Dendritic cell treated with granulocyte-macrophage colony-stimulating factor and Interleukin-4, amounts not matched to agents 40 ng/mL and 50 ng/mL, for 4 days (primary cell): Measurements from ENCODE around the gene ZNF516.

Experiments
- H3K27ac Mint-ChIP-seq: one replicate; pipeline ENCODE4 v1.8.0; 2022; ENCODE audit warnings: mild to moderate bottlenecking, mixed read lengths
- H3K27me3 Mint-ChIP-seq: one replicate; pipeline ENCODE4 v1.8.0; 2022; ENCODE audit warnings: mild to moderate bottlenecking, mixed read lengths
- H3K36me3 Mint-ChIP-seq: one replicate; pipeline ENCODE4 v1.8.0; 2022; ENCODE audit warnings: low read depth, mixed read lengths
- H3K4me1 Mint-ChIP-seq: one replicate; pipeline ENCODE4 v1.8.0; 2022; ENCODE audit warnings: low read depth, mixed read lengths
- H3K4me3 Mint-ChIP-seq: one replicate; pipeline ENCODE4 v1.8.0; 2022; ENCODE audit warnings: mild to moderate bottlenecking, moderate library complexity, mixed read lengths
- H3K9me3 Mint-ChIP-seq: one replicate; pipeline ENCODE4 v1.8.0; 2022; ENCODE audit warnings: mixed read lengths
- intact Hi-C: fragments of 100-400 bp; cut with micrococcal nuclease; formaldehyde crosslinking; loops from one replicate; pipeline ENCODE4 v1.15.0; 2022

ZNF516 gene

DNA sequence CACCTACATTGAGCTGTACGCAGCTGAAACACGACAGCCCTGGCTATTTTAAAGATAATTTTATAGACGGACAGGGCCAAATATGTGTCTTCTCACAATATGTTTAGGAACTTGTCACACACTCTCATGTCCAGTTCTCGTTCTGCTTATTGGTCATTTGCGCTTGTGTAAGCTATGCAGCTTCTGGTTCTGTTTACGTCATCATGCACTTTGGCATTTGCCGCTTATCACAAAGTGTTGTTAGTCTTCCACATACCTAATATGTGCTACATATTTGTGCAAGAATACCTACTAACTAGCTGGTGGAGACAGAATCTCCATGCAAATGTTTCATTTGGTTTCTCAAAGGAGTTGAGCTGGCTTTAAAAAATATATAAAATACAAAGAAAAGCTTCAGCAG lies 7.5 kb upstream of the ZNF516 start:
- peak overlapping the region; percentile 96 for H3K27ac Mint-ChIP-seq

DNA sequence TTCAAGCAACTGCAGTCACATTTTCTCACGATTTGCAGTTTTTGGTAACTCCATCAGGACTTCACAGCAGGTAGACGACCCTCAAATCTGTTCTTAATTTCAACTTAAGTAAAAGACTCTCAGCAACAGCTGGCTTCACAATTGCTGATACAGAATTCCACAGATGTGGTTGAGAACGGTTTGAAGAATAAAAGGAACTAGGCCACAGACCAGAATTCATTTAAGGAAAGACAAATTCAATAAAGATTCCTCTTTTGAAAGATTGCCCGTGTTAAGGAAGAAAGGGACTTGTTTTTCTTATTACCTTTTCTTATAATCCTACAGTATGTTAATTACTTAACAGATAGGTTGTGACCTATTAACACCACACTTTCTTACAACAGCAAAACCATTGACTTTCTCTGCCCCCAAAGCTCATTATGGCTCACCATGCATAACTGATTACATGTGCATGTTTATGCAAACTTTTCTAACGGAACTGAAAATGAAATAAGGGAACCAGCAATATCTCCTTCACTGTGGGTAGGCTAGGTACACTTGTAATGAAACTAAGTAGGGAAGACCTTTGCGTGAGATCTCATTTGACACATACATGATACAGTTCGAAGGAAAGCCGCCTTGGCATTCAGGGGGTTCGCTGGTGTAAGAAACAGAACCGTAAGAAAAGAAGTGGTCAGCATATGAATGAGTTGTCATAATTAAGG lies 4.7 kb upstream of the ZNF516 start:
- Mint-ChIP-seq H3K9me3 (no peaks in the 10 kb centered on the region), H3K36me3 (peaks cover 12% of the 10 kb centered on the region), H3K4me3 (peak overlapping the region; percentile 9), H3K4me1 (peaks cover 72% of the 10 kb centered on the region), H3K27me3 (no peaks in the 10 kb centered on the region), H3K27ac (peak overlapping the region; percentile 96)
- intact Hi-C loops, result loop anchor here (10.0 kb wide), 1 partner anchor 615 kb away; no protein-coding TSS in a partner anchor

More for the DNA sequence above, 7.5 kb upstream of the ZNF516 start:
- Mint-ChIP-seq H3K9me3 (no peaks in the 10 kb centered on the region), H3K4me1 (peaks cover 82% of the 10 kb centered on the region), H3K4me3 (no peak overlapping the region), H3K27me3 (no peaks in the 10 kb centered on the region), H3K36me3 (no peaks in the 10 kb centered on the region)
- intact Hi-C loops, result no loop called here

DNA sequence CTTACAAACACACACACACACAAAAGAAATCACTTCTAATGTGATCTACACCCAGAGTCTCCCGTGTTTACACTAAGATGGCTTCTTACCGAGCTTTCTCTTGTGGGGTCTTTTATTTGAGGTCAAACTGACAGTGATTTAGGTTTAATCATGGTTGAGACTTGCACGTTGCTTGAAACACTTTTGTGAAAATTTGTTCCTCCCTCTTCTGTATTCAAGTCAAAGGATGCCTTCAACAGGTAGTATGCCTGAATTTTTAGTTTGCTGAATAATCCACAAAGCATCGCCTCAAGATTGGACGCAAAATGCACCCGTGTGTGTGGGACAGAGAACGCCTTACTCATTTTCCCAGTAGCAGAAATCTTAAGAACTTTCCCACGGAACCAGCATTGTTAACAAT lies 4.0 kb upstream of the ZNF516 start:
- peaks cover 68% of the 10 kb centered on the region for H3K4me1 Mint-ChIP-seq
- H3K4me3 Mint-ChIP-seq, result no peak overlapping the region
- H3K27ac Mint-ChIP-seq, result peak overlapping the region; percentile 96
- H3K36me3 Mint-ChIP-seq, result peaks cover 18% of the 10 kb centered on the region
- H3K9me3 Mint-ChIP-seq, result no peaks in the 10 kb centered on the region
- no peaks in the 10 kb centered on the region for H3K27me3 Mint-ChIP-seq
- intact Hi-C loops, result loop anchor here (10.0 kb wide), 1 partner anchor 616 kb away; no protein-coding TSS in a partner anchor

DNA sequence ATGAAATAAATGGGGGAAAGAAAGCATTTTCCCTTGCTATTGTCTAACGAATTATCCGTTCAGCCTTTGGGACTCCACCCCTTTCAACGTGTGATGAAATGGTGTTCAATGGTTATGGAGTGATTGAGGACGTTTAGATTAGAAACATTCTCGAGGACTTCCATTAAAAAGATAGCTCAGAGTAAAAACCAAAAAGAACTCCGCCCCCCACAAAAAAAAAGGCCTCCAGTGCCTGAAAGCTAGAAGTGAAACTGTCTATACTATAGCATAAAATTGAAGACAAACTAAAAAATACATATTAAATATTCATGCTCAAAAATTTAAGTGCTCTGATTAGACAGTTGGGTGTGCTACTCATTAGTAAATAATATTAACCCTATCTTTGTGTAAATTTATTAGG lies 3.0 kb upstream of the ZNF516 start:
- H3K27ac Mint-ChIP-seq, result peak overlapping the region; percentile 96
- no peaks in the 10 kb centered on the region for H3K27me3 Mint-ChIP-seq
- H3K36me3 Mint-ChIP-seq, result peaks cover 27% of the 10 kb centered on the region
- peaks cover 64% of the 10 kb centered on the region for H3K4me1 Mint-ChIP-seq
- H3K9me3 Mint-ChIP-seq, result no peaks in the 10 kb centered on the region
- no peak overlapping the region for H3K4me3 Mint-ChIP-seq
- intact Hi-C loops, result loop anchor here (10.0 kb wide), 1 partner anchor 617 kb away; no protein-coding TSS in a partner anchor

DNA sequence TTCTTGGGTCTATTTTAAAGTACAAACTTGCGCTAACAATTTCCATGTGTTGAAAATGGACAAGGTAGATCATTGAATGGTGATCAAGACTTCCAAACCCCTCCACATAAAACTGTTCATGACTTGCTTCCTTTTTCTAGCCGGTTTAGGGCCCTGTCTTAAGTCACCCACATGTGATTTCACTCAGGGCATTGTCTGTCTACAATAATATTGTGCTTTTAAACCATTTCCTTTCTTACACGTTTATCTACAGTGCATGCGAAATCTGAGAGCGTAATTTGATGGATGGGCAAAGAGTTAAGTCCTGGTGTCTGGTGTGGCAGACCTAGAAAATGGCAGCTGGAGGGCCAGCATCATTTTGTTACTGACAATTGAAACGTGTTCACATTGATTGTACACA lies 2.0 kb upstream of the ZNF516 start:
- Mint-ChIP-seq H3K27me3 (no peaks in the 10 kb centered on the region), H3K4me3 (no peak overlapping the region), H3K27ac (peak overlapping the region; percentile 96), H3K36me3 (peaks cover 36% of the 10 kb centered on the region), H3K4me1 (peaks cover 62% of the 10 kb centered on the region), H3K9me3 (no peaks in the 10 kb centered on the region)
- intact Hi-C loops, result loop anchor here (10.0 kb wide), 1 partner anchor 618 kb away; no protein-coding TSS in a partner anchor

DNA sequence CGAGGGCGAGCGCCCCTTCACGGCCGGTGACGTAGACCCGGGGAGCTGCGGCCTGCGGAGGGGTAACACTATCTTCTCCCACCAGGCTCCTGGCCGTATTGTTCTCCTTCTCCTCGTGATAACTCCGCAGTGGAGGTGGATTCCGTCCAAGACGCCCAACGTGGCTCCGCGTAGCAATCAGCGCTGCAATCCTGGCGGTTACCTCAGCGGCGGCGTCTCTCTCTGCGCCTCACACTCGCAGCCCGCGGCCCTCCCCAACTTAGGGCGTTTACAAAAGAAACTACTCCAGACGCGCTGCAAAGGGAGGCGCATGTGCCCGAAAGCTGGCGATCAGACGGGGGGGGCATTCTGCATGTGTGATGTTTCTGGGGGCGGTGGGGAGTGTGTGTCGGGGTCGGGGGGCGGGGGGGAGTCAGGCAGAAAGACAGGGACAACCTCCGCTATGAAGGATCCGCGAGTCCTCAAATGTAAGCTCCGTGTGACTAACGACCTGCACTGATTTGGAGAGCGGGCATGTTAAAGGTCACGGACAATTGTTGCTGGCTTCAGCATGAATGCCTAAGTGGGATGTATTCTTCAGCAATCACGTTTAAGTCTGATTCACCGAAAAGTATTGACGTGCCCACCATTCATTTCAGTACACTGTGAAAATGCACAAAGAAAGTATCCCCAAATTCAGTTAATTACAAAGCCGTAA lies 1.3 kb upstream of the ZNF516 start:
- H3K36me3 Mint-ChIP-seq, result peaks cover 42% of the 10 kb centered on the region
- H3K4me1 Mint-ChIP-seq, result peaks cover 61% of the 10 kb centered on the region
- intact Hi-C loops, result loop anchor here (10.0 kb wide), 1 partner anchor 618 kb away; no protein-coding TSS in a partner anchor
- no peaks in the 10 kb centered on the region for H3K27me3 Mint-ChIP-seq
- H3K4me3 Mint-ChIP-seq, result peak overlapping the region; percentile 96
- no peaks in the 10 kb centered on the region for H3K9me3 Mint-ChIP-seq
- H3K27ac Mint-ChIP-seq, result peak overlapping the region; percentile 96

DNA sequence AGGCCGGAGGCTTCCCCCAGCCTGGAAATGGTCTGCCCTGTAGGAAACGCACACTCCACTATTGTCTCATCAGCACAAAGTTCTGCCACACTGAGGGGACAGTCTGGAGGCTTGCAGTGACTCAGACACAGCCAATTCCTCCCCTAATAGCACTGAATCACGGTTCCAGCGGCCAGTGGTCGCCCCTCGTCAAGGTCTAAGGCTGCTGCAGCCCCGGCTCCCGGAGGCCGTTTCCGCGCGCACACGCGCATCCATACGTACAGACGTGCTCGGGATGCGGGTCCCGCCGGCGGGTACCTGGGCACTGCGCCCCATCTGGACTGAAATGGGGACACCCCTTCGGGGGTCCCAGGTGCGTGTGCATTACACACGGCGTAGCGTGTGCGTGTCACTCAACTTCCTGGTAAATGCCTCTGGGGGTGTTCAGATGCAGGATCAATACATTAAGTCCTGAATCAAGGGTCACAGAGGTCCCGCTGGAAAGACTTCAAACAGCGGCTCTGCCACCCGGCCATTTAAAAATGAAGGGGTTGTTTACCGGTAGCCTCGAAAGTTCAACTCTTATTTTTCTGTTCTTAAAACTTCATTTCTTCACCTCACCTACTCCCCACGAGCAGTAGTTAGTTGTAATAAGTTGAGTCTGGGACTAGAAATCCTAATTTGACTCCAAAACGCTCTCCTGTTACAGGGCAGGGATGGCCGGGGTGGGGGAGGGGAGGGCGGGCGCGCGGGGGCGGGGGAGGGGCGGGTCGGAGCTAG lies 572 bp upstream of the ZNF516 start:
- Mint-ChIP-seq H3K9me3 (no peaks in the 10 kb centered on the region), H3K4me1 (peaks cover 61% of the 10 kb centered on the region), H3K36me3 (peaks cover 46% of the 10 kb centered on the region), H3K27ac (peak overlapping the region; percentile 96), H3K4me3 (peak overlapping the region; percentile 96), H3K27me3 (no peaks in the 10 kb centered on the region)
- intact Hi-C loops, result loop anchor here (10.0 kb wide), 1 partner anchor 619 kb away; no protein-coding TSS in a partner anchor

DNA sequence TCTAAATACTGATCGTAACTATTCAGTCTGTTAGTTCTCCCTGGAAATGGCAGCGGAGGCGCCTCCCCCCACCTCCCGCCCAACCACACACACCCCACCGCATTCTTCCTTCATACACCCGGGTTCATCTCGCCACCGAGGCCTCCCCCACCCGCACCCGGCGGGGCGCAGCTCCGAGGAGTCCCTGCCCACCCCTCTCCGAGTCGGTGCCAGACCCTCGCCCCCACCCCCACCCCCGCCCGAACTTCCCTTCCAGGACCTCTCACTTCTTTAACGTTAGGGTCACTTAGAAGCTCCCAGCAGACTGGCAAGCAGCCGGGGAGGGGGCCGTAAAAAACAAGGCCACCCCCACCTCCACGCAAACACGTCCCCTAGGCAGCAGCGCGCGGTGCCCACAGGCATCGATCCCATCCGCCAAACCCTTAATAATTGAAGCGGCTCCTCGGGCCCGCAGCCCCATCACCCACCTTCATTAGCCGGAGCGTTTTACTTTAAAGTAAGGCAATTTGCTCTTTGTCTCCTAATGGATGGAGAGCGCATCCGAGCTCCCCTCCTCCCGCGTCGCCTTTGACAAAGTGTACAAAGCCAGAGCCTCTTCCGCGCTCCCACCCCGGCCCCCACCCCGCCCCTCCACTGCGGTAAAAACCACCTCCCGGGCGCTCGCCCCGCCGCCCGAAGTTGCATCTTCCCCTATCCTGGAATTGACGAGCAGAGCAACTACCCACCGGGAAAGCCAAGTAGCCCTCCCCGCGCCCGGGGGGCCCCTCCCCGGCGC lies 624 bp downstream of the ZNF516 start:
- Mint-ChIP-seq H3K27ac (peak overlapping the region; percentile 96), H3K27me3 (no peaks in the 10 kb centered on the region), H3K4me1 (peaks cover 59% of the 10 kb centered on the region), H3K36me3 (peaks cover 53% of the 10 kb centered on the region), H3K4me3 (peak overlapping the region; percentile 93), H3K9me3 (no peaks in the 10 kb centered on the region)
- intact Hi-C loops, result loop anchor here (5.0 to 10.0 kb wide), 2 partner anchors 58 to 620 kb away; no protein-coding TSS in a partner anchor

DNA sequence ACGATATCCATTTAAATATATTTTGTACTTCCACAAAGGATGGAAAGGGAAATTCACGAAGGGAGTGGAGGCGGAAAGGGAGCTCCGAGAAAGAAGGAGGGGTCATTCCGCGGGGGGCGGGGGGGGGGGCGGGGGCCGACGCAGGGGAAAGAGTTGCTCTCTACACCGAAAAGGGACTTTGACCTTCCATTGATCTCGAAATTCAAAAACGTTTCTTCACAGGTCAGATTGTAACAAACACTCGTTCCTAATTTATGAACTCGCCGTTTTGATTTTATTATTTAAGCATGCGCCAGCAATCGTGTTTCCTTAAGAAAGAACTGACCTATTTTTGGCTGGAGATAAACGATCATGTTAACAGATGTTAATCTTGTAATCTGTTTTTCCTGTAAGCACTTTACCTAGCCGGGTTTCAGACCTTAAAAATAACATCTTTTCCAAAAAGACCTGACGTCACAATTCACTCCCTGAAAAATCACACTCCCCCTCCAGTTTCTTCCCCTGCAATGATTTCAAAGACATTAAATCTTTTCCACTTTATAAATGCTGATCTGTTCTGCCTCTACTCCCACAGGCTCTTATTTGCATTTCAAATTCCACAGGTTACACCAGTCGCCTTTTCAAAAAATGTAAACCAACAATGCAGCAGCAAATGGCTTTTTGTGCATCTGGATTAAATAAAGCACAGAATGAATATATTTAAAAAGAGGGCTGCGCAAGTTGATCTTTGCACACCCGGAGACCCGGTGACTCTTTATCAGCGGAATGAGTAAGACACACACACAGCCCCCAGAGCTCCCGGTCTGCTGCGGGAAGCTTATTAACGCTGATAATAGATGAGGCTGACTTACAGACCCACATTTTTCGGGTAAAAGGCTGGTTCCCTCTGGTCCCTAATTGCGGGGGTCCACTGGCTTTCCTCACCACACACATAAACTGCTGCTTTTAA lies 1.6 kb downstream of the ZNF516 start:
- peak overlapping the region; percentile 96 for H3K27ac Mint-ChIP-seq
- H3K27me3 Mint-ChIP-seq, result no peaks in the 10 kb centered on the region
- H3K36me3 Mint-ChIP-seq, result peaks cover 53% of the 10 kb centered on the region
- H3K9me3 Mint-ChIP-seq, result no peaks in the 10 kb centered on the region
- H3K4me1 Mint-ChIP-seq, result peaks cover 59% of the 10 kb centered on the region
- intact Hi-C loops, result loop anchor here (5.0 to 10.0 kb wide), 2 partner anchors 59 to 621 kb away; no protein-coding TSS in a partner anchor
- H3K4me3 Mint-ChIP-seq, result peak overlapping the region; percentile 93

DNA sequence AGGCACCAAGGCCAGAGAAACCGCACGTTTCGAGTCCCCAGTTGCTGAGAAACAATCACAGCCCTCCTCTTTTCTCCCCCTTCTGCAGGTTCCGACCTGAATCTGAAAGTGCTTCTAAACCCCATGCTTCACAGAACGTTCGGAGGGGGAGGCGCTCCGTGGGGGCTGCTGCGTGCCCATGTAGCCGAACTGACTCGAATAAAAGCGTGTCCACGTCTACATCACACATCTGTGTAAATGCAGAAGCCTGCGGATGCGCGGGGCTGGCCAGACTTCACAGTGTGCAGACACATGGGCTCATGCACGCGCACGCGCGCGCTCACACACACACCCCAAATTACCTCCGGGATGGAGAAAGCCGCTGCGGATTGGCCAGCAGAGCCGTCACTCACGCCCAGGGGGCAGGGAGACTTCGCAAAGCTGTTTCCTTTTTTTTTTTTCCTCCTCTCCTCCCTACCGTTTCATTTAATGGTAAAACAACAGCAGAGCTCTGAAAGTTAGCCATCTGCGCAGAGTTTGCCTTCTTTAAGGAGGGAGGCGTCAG lies 2.3 kb downstream of the ZNF516 start:
- no peaks in the 10 kb centered on the region for H3K9me3 Mint-ChIP-seq
- intact Hi-C loops, result loop anchor here (5.0 to 10.0 kb wide), 2 partner anchors 60 to 622 kb away; no protein-coding TSS in a partner anchor
- H3K27ac Mint-ChIP-seq, result peak overlapping the region; percentile 96
- H3K36me3 Mint-ChIP-seq, result peaks cover 53% of the 10 kb centered on the region
- H3K4me3 Mint-ChIP-seq, result peak overlapping the region; percentile 93
- no peaks in the 10 kb centered on the region for H3K27me3 Mint-ChIP-seq
- peaks cover 62% of the 10 kb centered on the region for H3K4me1 Mint-ChIP-seq

DNA sequence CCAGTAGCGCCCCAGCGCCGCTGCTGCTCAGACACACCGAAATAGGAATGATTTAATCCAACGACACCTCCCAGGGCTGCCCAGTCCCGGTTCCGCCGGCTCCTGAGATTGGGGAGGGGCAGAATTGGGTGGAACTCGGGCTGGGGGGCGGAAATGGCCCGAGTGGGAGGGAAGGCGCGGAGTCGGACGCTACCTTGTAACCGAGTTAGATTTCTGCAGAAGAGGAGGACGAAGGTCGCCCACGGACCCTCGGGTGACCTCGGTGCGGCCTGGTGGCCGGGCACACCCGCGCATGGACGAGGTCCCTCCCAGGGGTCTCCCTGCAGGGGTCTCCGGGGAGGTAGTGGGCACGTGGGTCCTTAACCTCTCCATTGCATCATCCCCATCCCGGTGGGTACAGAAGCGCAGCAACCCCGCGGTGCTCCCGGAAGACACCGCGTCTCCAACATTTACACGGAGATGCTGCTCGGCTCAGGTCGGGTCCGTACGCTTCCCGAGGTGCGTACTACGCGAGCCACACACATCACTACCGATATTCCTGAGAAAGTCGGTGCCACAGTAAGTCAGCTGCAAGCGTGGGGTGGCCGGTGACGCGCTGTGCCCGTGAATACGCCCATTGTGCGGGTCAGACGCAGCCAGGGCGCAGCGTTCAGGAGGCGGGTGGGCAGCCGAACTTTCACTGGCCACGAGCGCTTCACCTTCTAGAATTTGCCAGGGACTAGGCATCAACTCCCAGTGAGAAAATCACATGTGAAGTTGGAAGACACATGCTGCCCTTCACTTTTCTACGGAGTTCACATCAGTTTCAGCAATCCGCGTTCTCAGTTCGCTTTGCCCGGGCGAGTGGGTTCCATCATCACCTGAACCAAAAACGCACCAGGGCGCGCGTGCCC lies 3.0 kb downstream of the ZNF516 start:
- intact Hi-C loops, result loop anchor here (5.0 to 10.0 kb wide), 2 partner anchors 60 to 623 kb away; no protein-coding TSS in a partner anchor
- Mint-ChIP-seq H3K36me3 (peaks cover 53% of the 10 kb centered on the region), H3K4me3 (peak overlapping the region; percentile 93), H3K4me1 (peaks cover 59% of the 10 kb centered on the region), H3K27ac (peak overlapping the region; percentile 96), H3K27me3 (no peaks in the 10 kb centered on the region), H3K9me3 (no peaks in the 10 kb centered on the region)
